ENCODE data around the gene MED13L. TPM values are rescaled to one million over a fixed set of nuclear protein-coding genes. Genes with fewer than 3 reads are reported as not detected.

Gene MED13L
- total RNA-seq, 1 experiment from 2014 or later = 80.5 TPM

- TF ChIP-seq, protein P1, sequence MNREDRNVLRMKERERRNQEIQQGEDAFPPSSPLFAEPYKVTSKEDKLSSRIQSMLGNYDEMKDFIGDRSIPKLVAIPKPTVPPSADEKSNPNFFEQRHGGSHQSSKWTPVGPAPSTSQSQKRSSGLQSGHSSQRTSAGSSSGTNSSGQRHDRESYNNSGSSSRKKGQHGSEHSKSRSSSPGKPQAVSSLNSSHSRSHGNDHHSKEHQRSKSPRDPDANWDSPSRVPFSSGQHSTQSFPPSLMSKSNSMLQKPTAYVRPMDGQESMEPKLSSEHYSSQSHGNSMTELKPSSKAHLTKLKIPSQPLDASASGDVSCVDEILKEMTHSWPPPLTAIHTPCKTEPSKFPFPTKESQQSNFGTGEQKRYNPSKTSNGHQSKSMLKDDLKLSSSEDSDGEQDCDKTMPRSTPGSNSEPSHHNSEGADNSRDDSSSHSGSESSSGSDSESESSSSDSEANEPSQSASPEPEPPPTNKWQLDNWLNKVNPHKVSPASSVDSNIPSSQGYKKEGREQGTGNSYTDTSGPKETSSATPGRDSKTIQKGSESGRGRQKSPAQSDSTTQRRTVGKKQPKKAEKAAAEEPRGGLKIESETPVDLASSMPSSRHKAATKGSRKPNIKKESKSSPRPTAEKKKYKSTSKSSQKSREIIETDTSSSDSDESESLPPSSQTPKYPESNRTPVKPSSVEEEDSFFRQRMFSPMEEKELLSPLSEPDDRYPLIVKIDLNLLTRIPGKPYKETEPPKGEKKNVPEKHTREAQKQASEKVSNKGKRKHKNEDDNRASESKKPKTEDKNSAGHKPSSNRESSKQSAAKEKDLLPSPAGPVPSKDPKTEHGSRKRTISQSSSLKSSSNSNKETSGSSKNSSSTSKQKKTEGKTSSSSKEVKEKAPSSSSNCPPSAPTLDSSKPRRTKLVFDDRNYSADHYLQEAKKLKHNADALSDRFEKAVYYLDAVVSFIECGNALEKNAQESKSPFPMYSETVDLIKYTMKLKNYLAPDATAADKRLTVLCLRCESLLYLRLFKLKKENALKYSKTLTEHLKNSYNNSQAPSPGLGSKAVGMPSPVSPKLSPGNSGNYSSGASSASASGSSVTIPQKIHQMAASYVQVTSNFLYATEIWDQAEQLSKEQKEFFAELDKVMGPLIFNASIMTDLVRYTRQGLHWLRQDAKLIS (CRISPR knock-in tag; IDR thresholded peaks at IDR 0.05; ENCODE audit: borderline replicate concordance) = no peak
Measured at GRCh38 chr12:116280595-116281290, 3.2 kb upstream of the MED13L start (continued).

GRCh38 chr12:116278667-116279066 lies 1.2 kb upstream of the MED13L start:
- no peak for TF ChIP-seq ATF1 (CRISPR knock-in tag; IDR thresholded peaks at IDR 0.05)
- no peak for TF ChIP-seq KAT7 (CRISPR knock-in tag; IDR thresholded peaks at IDR 0.05; ENCODE audit: borderline replicate concordance)
- TF ChIP-seq CREB1 (CRISPR knock-in tag; IDR thresholded peaks at IDR 0.05) = no peak
- TF ChIP-seq, protein P2, sequence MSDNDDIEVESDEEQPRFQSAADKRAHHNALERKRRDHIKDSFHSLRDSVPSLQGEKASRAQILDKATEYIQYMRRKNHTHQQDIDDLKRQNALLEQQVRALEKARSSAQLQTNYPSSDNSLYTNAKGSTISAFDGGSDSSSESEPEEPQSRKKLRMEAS (CRISPR knock-in tag; IDR thresholded peaks at IDR 0.05) = no peak
- TF ChIP-seq TEAD4 (CRISPR knock-in tag; IDR thresholded peaks at IDR 0.05) = no peak
- TF ChIP-seq, protein P3, sequence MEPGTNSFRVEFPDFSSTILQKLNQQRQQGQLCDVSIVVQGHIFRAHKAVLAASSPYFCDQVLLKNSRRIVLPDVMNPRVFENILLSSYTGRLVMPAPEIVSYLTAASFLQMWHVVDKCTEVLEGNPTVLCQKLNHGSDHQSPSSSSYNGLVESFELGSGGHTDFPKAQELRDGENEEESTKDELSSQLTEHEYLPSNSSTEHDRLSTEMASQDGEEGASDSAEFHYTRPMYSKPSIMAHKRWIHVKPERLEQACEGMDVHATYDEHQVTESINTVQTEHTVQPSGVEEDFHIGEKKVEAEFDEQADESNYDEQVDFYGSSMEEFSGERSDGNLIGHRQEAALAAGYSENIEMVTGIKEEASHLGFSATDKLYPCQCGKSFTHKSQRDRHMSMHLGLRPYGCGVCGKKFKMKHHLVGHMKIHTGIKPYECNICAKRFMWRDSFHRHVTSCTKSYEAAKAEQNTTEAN (CRISPR knock-in tag; IDR thresholded peaks at IDR 0.05) = no peak
- TF ChIP-seq HMGXB4 (CRISPR knock-in tag; IDR thresholded peaks at IDR 0.05) = no peak
- TF ChIP-seq ZNF281 (CRISPR knock-in tag; IDR thresholded peaks at IDR 0.05) = no peak
- no peak for TF ChIP-seq IRF2 (CRISPR knock-in tag; IDR thresholded peaks at IDR 0.05; ENCODE audit: borderline replicate concordance, low read depth)
- no peak for TF ChIP-seq RORB (CRISPR knock-in tag; IDR thresholded peaks at IDR 0.05)
- no peak for TF ChIP-seq NR3C1 (CRISPR knock-in tag; conservative IDR thresholded peaks at IDR 0.05; ENCODE audit: low read depth)
- TF ChIP-seq ZMAT4 (CRISPR knock-in tag; IDR thresholded peaks at IDR 0.05) = no peak
- TF ChIP-seq SMAD3 (CRISPR knock-in tag; IDR thresholded peaks at IDR 0.05; ENCODE audit: borderline replicate concordance) = no peak
- TF ChIP-seq RELA (CRISPR knock-in tag; IDR thresholded peaks at IDR 0.05; ENCODE audit: borderline replicate concordance) = no peak
- TF ChIP-seq, protein P4, sequence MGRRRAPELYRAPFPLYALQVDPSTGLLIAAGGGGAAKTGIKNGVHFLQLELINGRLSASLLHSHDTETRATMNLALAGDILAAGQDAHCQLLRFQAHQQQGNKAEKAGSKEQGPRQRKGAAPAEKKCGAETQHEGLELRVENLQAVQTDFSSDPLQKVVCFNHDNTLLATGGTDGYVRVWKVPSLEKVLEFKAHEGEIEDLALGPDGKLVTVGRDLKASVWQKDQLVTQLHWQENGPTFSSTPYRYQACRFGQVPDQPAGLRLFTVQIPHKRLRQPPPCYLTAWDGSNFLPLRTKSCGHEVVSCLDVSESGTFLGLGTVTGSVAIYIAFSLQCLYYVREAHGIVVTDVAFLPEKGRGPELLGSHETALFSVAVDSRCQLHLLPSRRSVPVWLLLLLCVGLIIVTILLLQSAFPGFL (CRISPR knock-in tag; IDR thresholded peaks at IDR 0.05; ENCODE audit: borderline replicate concordance) = no peak
- TF ChIP-seq, protein P5, sequence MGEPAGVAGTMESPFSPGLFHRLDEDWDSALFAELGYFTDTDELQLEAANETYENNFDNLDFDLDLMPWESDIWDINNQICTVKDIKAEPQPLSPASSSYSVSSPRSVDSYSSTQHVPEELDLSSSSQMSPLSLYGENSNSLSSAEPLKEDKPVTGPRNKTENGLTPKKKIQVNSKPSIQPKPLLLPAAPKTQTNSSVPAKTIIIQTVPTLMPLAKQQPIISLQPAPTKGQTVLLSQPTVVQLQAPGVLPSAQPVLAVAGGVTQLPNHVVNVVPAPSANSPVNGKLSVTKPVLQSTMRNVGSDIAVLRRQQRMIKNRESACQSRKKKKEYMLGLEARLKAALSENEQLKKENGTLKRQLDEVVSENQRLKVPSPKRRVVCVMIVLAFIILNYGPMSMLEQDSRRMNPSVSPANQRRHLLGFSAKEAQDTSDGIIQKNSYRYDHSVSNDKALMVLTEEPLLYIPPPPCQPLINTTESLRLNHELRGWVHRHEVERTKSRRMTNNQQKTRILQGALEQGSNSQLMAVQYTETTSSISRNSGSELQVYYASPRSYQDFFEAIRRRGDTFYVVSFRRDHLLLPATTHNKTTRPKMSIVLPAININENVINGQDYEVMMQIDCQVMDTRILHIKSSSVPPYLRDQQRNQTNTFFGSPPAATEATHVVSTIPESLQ (CRISPR knock-in tag; IDR thresholded peaks at IDR 0.05) = no peak
- Mint-ChIP-seq H3K4me1 (peaks cover 64% of the 10 kb centered on the region), H3K27ac (no peak overlapping the region), H3K36me3 (no peaks in the 10 kb centered on the region), H3K9me3 (no peaks in the 10 kb centered on the region), H3K27me3 (ENCODE audit: low read depth) (peaks cover 4% of the 10 kb centered on the region; the same call in 1 of the 2 replicates), H3K4me3 (peak overlapping the region; percentile 85)
- CTCF ChIA-PET = interaction anchor here (0.6 to 1.8 kb wide), 4 partner anchors 12 to 295 kb away, joined by 3 to 7 read pairs (median 5); no protein-coding TSS in a partner anchor
- POLR2A ChIA-PET = no interaction called here
- ATAC-seq = no peak
- DNase-seq (ENCODE audit: low spot score) = no peak

Data from WTC11 (cell line).